ENCODE results near the gene FBXO44. TPM values are rescaled to one million over a fixed set of nuclear protein-coding genes. Genes with fewer than 3 reads are reported as not detected.
A peak's percentile ranks its signal among the peaks of the same experiment; 100 is the strongest.

FBXO44 gene
- total and polyA plus RNA-seq, 2 donors from 2014 or later, result 22.5 to 66.6 TPM

- Histone ChIP-seq H3K9ac (ENCODE audit: low read length in 3 of 3) (peak overlapping the region in 2 of 3 donors; percentile 77), H3K27ac (ENCODE audit: low read depth in 2 of 2, low read length in 2 of 2) (no peak overlapping the region), H3K36me3 (ENCODE audit: control insufficient read depth in 2 of 3, insufficient read depth in 3 of 3, low read length in 3 of 3) (peaks cover 0 to 2% (median 0%) of the 10 kb centered on the region in 3 donors), H3K4me1 (ENCODE audit: control insufficient read depth in 2 of 3, insufficient read depth in 2 of 3, low read depth in 1 of 3, low read length in 3 of 3) (peaks cover 0 to 5% (median 0%) of the 10 kb centered on the region in 3 donors), H3K9me3 (ENCODE audit: control insufficient read depth in 2 of 3, insufficient read depth in 1 of 3, low read length in 3 of 3) (no peaks in the 10 kb centered on the region), H3K27me3 (ENCODE audit: control insufficient read depth, insufficient read depth, low read length) (peaks cover 1% of the 10 kb centered on the region), H3K4me3 (ENCODE audit: low read length in 3 of 3) (peak overlapping the region; percentile 26 to 52 (median 50))
- intact Hi-C loops (cut with DNase I), result no loop called here
- DNase-seq (no peak), FAIRE-seq (no peak)
- TF ChIP-seq CTCF (IDR thresholded peaks at IDR 0.05; ENCODE audit: borderline replicate concordance, extremely low read depth, insufficient read depth), result no peak
Measured at GRCh38 chr1:11654939-11655808, 497 bp downstream of the FBXO44 start.

- Histone ChIP-seq H3K9ac (ENCODE audit: low read length in 3 of 3) (no peak overlapping the region), H3K9me3 (ENCODE audit: control insufficient read depth in 2 of 3, insufficient read depth in 1 of 3, low read length in 3 of 3) (no peaks in the 10 kb centered on the region), H3K27ac (ENCODE audit: low read depth in 2 of 2, low read length in 2 of 2) (no peak overlapping the region), H3K27me3 (ENCODE audit: control insufficient read depth, insufficient read depth, low read length) (no peaks in the 10 kb centered on the region), H3K4me1 (ENCODE audit: control insufficient read depth in 2 of 3, insufficient read depth in 2 of 3, low read depth in 1 of 3, low read length in 3 of 3) (peaks cover 0 to 5% (median 0%) of the 10 kb centered on the region in 3 donors), H3K36me3 (ENCODE audit: control insufficient read depth in 2 of 3, insufficient read depth in 3 of 3, low read length in 3 of 3) (peaks cover 0 to 2% (median 0%) of the 10 kb centered on the region in 3 donors), H3K4me3 (ENCODE audit: low read length in 3 of 3) (no peak overlapping the region)
- DNase-seq (no peak), FAIRE-seq (no peak)
- TF ChIP-seq CTCF (IDR thresholded peaks at IDR 0.05; ENCODE audit: borderline replicate concordance, extremely low read depth, insufficient read depth), result no peak
- intact Hi-C loops (cut with DNase I), result no loop called here
Measured at GRCh38 chr1:11657654-11658053, 3.0 kb downstream of the FBXO44 start.

- intact Hi-C loops (cut with DNase I), result no loop called here
- no peak overlapping the region for H3K27ac ChIP-seq (ENCODE audit: low read depth in 2 of 2, low read length in 2 of 2)
- H3K9ac ChIP-seq (ENCODE audit: low read length in 3 of 3), result no peak overlapping the region
- no peaks in the 10 kb centered on the region for H3K9me3 ChIP-seq (ENCODE audit: control insufficient read depth in 2 of 3, insufficient read depth in 1 of 3, low read length in 3 of 3)
- no peak for TF ChIP-seq CTCF (IDR thresholded peaks at IDR 0.05; ENCODE audit: borderline replicate concordance, extremely low read depth, insufficient read depth)
- no peak for FAIRE-seq
- peaks cover 0 to 2% (median 0%) of the 10 kb centered on the region in 3 donors for H3K36me3 ChIP-seq (ENCODE audit: control insufficient read depth in 2 of 3, insufficient read depth in 3 of 3, low read length in 3 of 3)
- peaks cover 0 to 5% (median 0%) of the 10 kb centered on the region in 3 donors for H3K4me1 ChIP-seq (ENCODE audit: control insufficient read depth in 2 of 3, insufficient read depth in 2 of 3, low read depth in 1 of 3, low read length in 3 of 3)
- H3K27me3 ChIP-seq (ENCODE audit: control insufficient read depth, insufficient read depth, low read length), result no peaks in the 10 kb centered on the region
- DNase-seq, result no peak
- no peak overlapping the region for H3K4me3 ChIP-seq (ENCODE audit: low read length in 3 of 3)
Measured at GRCh38 chr1:11658542-11658941, 3.9 kb downstream of the FBXO44 start.
